UCSD-AML1 (cell line): Measurements from ENCODE around the gene ZNF800.

ENCODE experiments used
- DNase-seq: peaks from one replicate; lab custom pipeline; 2025; ENCODE audit not compliant: unreplicated experiment; lab: John Stamatoyannopoulos, UW

ZNF800 gene

GRCh38 chr7:127390817-127391590, 1.5 kb downstream of the ZNF800 start:
- DNase-seq = no peak

- no peak for DNase-seq
These were observed 2.2 kb downstream of the ZNF800 start for GRCh38 chr7:127390186-127390816.

DNA sequence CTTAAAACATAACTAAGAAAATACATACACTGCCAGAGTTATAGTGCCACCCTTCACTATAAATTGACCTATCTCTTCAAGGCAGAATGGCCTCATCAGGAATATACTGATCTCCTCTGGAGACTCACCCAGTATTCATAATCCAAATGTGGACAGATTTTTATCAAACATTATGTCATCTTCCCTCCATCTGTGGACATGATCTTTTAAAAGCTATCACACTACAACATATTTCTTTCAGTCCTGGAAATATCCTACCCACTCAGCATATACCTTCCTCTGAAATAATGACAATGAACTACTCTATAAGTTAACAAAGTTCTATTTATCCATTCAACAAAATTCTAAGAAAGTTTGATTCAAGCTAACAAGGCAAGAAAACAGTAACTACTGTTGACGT, 3.2 kb downstream of the ZNF800 start:
- no peak for DNase-seq

GRCh38 chr7:127387974-127388373, 4.5 kb downstream of the ZNF800 start:
- DNase-seq = no peak

DNA sequence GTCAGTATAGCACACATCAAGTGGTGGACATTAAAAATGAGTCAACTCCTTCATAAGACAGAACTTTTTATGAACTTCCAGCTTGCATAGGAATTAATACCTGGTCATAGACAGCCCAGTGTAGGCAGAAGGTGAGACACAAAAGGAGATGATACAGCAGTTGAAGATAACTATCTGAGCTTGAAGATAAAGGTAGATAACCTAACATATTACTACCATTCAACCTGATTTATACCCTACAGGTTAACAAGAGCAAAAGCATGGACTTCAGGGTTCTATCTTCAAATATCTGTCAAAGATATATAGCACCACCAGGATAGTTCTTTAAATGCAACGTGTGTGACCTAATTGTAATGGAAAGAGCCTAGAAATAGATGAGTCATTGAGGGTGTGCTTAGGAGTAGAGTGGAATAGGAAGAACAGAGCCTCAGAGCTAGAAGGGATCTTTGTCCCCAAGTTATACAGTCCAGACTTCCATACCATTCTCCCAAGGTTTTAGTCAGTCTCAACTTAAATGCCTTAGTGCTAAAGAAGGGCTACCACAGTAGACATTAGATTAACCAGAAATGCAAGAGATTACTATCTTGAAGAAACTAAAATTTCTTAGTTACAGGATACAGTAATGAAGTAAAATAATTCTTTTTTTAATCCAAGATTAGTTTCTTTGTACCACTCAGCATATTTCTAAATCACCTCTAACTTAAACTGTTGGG, 9.2 kb downstream of the ZNF800 start:
- DNase-seq = no peak

- no peak for DNase-seq
These were observed 10.0 kb downstream of the ZNF800 start for GRCh38 chr7:127382301-127383085.

DNA sequence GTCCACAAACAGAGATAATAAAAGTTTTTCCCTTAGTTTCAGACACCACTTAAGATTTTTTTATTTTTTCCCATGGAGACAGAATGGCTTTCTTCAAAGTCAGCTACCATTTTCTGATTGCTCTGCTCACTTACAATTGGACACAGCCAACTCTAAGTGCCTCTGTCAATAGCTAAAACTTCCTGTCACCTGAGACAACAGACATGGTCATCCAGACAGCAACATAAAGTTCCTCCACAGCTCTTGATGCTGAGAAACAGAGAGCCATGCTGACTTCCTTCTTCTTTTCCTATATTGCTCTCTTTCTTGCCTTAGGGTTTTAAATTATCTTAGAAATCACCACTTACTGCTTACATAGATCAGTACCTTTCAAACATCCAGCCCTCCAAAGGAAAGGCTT, 12.0 kb downstream of the ZNF800 start:
- no peak for DNase-seq

DNA sequence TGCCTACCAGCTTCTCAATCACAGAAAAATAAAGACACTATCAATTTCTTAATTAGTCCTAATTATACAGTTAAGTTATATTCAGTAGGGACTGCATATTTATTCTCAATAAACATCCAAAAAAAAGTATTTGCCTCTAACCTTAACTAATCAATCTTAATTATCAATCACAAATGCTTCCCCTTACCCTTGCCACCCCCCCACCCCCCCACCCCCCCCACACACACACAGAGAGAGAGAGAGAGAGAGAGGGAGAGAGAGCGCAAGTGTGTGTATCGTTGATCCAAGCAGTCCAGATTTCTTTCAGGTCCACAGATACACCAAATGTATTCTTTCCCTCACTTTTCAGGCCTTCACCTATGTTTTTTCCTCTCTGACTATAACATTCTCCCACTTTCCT, 12.9 kb downstream of the ZNF800 start:
- DNase-seq = no peak

GRCh38 chr7:127378537-127378936, 14.0 kb downstream of the ZNF800 start:
- no peak for DNase-seq

DNA sequence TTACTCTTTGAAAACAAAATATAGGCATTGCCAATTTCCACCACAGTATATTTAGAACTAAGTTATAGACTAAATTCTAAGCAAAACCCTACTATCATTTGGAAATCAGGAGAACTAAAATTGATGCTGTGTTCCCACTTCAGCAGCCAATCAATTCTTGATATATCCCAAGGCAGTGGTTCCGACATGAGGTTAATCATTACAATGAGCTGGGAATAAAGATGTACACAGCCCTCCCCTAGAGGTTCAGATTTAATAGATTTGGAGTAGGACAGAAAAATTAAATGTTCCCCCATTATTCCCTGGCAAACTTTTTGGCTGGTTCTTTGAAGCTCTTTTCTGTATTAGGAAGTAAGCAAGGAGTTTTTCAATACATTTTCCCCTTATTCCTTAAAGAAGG, 15.1 kb downstream of the ZNF800 start:
- no peak for DNase-seq

DNA sequence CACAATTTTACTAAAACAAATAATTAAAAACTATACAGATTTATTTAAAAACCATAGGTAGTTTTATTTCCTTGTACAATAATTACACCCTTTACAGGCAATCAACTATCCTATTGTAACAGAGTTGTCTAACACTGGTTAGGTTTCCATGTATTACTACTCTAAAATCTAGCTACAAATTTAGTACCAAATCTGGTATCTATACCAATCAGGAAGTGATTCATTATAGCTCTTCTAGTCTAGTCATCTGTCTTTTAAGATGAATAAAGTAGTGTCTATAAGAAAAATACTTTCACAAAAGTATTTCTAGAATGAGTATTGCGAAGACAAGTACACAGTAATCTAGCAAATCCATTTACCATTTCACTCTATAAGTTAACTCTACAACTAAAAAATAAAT, 16.9 kb downstream of the ZNF800 start:
- DNase-seq = no peak

DNA sequence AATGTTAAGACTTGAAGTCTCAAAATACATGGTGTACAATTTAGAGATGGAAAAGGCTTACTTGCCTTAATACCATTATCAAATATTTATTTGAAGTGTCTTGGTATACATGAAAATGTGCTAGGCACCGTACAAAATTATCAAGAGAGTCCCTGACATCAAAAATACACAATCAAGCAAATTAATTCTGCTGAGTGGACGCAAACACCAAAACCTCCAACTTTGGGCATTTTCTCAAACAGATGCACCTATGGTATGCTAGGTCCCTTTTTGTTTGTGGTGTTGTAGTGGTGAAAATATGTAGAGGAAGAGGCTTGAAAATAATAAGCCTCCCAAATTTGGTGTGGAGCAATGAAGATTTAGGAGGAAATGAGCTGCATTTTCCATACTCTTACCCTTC, 24.8 kb downstream of the ZNF800 start:
- no peak for DNase-seq

- DNase-seq = no peak
These were observed 25.8 kb downstream of the ZNF800 start for GRCh38 chr7:127366680-127367079.

GRCh38 chr7:127365957-127366315, 26.6 kb downstream of the ZNF800 start:
- DNase-seq = no peak

GRCh38 chr7:127365164-127365956, 27.1 kb downstream of the ZNF800 start:
- no peak for DNase-seq

GRCh38 chr7:127362364-127363027, 30.0 kb downstream of the ZNF800 start:
- DNase-seq = no peak

- DNase-seq = no peak
These were observed 30.8 kb downstream of the ZNF800 start for GRCh38 chr7:127361736-127362135.

- no peak for DNase-seq
These were observed 33.5 kb downstream of the ZNF800 start for GRCh38 chr7:127359011-127359410.

DNA sequence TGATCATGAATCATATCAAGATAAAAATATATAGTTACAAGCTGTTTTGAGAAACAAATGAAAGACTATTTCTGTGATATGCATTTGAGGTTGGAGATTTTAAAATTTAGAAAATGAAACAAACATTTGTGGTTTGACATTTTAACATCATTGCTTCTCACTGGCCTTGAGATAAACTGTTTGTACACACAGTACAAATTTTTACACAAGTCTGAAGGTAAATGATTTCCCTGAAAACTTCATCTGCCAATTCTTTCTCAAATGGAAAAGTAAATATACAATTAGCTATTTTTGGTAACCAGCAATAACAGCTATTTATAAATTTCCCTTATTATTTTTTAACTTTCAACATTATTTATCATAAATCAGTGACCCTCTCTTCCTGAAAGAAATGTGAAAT, 38.6 kb downstream of the ZNF800 start:
- DNase-seq = no peak

DNA sequence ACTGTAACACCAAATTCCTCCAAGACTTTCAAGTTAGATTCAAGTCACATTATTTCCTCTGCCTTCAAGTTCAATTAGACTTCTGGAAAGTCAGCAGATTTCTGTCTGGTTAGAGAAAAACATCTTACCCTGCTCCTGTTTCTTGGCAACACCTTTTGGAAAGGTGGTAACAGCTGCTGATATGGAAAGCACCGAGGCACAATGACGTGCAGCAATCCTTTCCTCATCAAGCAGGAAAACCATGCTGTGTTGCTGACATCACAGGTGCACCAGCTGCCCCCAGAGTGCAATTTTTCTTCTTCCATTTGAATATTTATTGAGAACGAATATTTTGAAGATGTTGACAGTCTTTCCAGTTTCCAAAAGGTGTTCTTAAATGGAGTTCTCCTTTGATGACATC, 41.9 kb downstream of the ZNF800 start:
- DNase-seq = no peak
